Activated CD8-positive, alpha-beta T cell treated with anti-CD3 and anti-CD28 coated beads for 36 hours (primary cell): Measurements from ENCODE around the gene NBEAL1. TPM values are rescaled to one million over a fixed set of nuclear protein-coding genes. Genes with fewer than 3 reads are reported as not detected.
"Not testable (repeated sequence)": the region's sequence is repeated elsewhere in the genome, so short reads cannot be mapped to it uniquely, and the experiment has no call there.

Experiments used
- ATAC-seq: fragments of 200-7000 bp; cut with Tn5 transposase; one replicate; pipeline ENCODE4 v1.10.0; 2021; ENCODE audit warnings: mild to moderate bottlenecking, moderate library complexity
- CTCF ChIA-PET: fragments of 350-600 bp; sonication (Branson Sonifier 250); formaldehyde crosslinking; loops from one replicate; lab custom pipeline; 2021; ENCODE audit warnings: antibody characterized with exemption; lab: Charles Lee
- POLR2A ChIA-PET: fragments of 350-600 bp; sonication (Branson Sonifier 250); formaldehyde crosslinking; loops from one replicate; lab custom pipeline; 2021; ENCODE audit warnings: antibody characterized with exemption; lab: Charles Lee
- DNase-seq: peaks from one replicate; pipeline ENCODE4 v3.0.0-alpha.2; 2020
- H3K27ac Mint-ChIP-seq: one replicate; pipeline ENCODE4 v1.8.0; 2021; ENCODE audit warnings: mild to moderate bottlenecking, mixed read lengths
- H3K27me3 Mint-ChIP-seq: one replicate; pipeline ENCODE4 v1.8.0; 2021; ENCODE audit warnings: mixed read lengths
- H3K36me3 Mint-ChIP-seq: one replicate; pipeline ENCODE4 v1.8.0; 2021; ENCODE audit warnings: low read depth, mixed read lengths
- H3K4me1 Mint-ChIP-seq: one replicate; pipeline ENCODE4 v1.8.0; 2021; ENCODE audit warnings: low read depth, mixed read lengths
- H3K4me3 Mint-ChIP-seq: one replicate; pipeline ENCODE4 v1.8.0; 2021; ENCODE audit warnings: mild to moderate bottlenecking, moderate library complexity, mixed read lengths
- H3K9me3 Mint-ChIP-seq: one replicate; pipeline ENCODE4 v1.8.0; 2021; ENCODE audit warnings: mixed read lengths
- CTCF ChIP-seq: fragments of 200-600 bp; IDR thresholded peaks from one replicate; pipeline ENCODE4 v1.8.0; 2022; ENCODE audit warnings: antibody characterized with exemption, mild to moderate bottlenecking
- intact Hi-C: fragments of 100-400 bp; cut with micrococcal nuclease; formaldehyde crosslinking; loops from one replicate; pipeline ENCODE4 v1.10.0; 2022
- total RNA-seq, 2 experiments: library from RNA; stranded (reverse); gene quantifications; one replicate each; pipeline ENCODE4 v1.2.3, GENCODE V29; 2021

Gene NBEAL1
- total RNA-seq, 2 experiments from 2014 or later, result 11.8 to 16.4 TPM

- CTCF ChIA-PET, result no interaction called here
- H3K27ac Mint-ChIP-seq, result no peak overlapping the region
- intact Hi-C loops, result no loop called here
- H3K27me3 Mint-ChIP-seq, result no peaks in the 10 kb centered on the region
- ATAC-seq, result no peak
- POLR2A ChIA-PET, result no interaction called here
- DNase-seq, result no peak
- H3K4me1 Mint-ChIP-seq, result no peaks in the 10 kb centered on the region
- no peaks in the 10 kb centered on the region for H3K9me3 Mint-ChIP-seq
- no peak for TF ChIP-seq CTCF
- no peak overlapping the region for H3K4me3 Mint-ChIP-seq
- peaks cover 2% of the 10 kb centered on the region for H3K36me3 Mint-ChIP-seq
Observed at GRCh38 chr2:203062126-203062525, 47.5 kb downstream of the NBEAL1 start.

- H3K9me3 Mint-ChIP-seq, ATAC-seq, H3K27me3 Mint-ChIP-seq, DNase-seq, POLR2A ChIA-PET, CTCF ChIA-PET, intact Hi-C loops, H3K4me1 Mint-ChIP-seq, H3K4me3 Mint-ChIP-seq, H3K36me3 Mint-ChIP-seq, H3K27ac Mint-ChIP-seq: not testable (repeated sequence)
Observed at GRCh38 chr2:203066519-203067091, 51.9 kb downstream of the NBEAL1 start.

GRCh38 chr2:203070701-203071100, 56.0 kb downstream of the NBEAL1 start:
- POLR2A ChIA-PET, result no interaction called here
- CTCF ChIA-PET, result no interaction called here
- no peak overlapping the region for H3K27ac Mint-ChIP-seq

GRCh38 chr2:203071148-203071547, 56.5 kb downstream of the NBEAL1 start:
- ChIA-PET POLR2A (no interaction called here), CTCF (no interaction called here)
- Mint-ChIP-seq H3K27ac (peak overlapping the region; percentile 10), H3K36me3 (peaks cover 10% of the 10 kb centered on the region), H3K9me3 (peaks cover 3% of the 10 kb centered on the region), H3K27me3 (no peaks in the 10 kb centered on the region), H3K4me3 (no peak overlapping the region), H3K4me1 (peaks cover 3% of the 10 kb centered on the region)
- ATAC-seq (peak; percentile 45), DNase-seq (no peak)
- intact Hi-C loops, result no loop called here
- TF ChIP-seq CTCF, result no peak

More at GRCh38 chr2:203070701-203071100, 56.0 kb downstream of the NBEAL1 start:
- no peaks in the 10 kb centered on the region for H3K27me3 Mint-ChIP-seq
- DNase-seq, result no peak
- TF ChIP-seq CTCF, result no peak
- no peak for ATAC-seq
- H3K36me3 Mint-ChIP-seq, result peaks cover 10% of the 10 kb centered on the region
- H3K4me3 Mint-ChIP-seq, result no peak overlapping the region
- peaks cover 3% of the 10 kb centered on the region for H3K9me3 Mint-ChIP-seq
- H3K4me1 Mint-ChIP-seq, result peaks cover 3% of the 10 kb centered on the region
- intact Hi-C loops, result no loop called here

GRCh38 chr2:203072371-203072770, 57.7 kb downstream of the NBEAL1 start:
- Mint-ChIP-seq H3K36me3 (peaks cover 10% of the 10 kb centered on the region), H3K27me3 (no peaks in the 10 kb centered on the region), H3K4me3 (no peak overlapping the region), H3K9me3 (peaks cover 3% of the 10 kb centered on the region), H3K27ac (no peak overlapping the region), H3K4me1 (peaks cover 3% of the 10 kb centered on the region)
- ChIA-PET POLR2A (interaction anchor here (0.7 kb wide), 1 partner anchor 482 kb away, joined by 3 read pairs; no protein-coding TSS in a partner anchor), CTCF (interaction anchor here (0.7 kb wide), 1 partner anchor 83 kb away, joined by 3 read pairs; no protein-coding TSS in a partner anchor)
- DNase-seq, result no peak
- intact Hi-C loops, result no loop called here
- ATAC-seq, result no peak
- no peak for TF ChIP-seq CTCF
